Bone marrow (tissue), 2 donors: Measurements from ENCODE around the gene HTATSF1.

ENCODE experiments used
- DNase-seq, 2 donors: peaks; one replicate each; lab custom pipeline; 2025; lab: John Stamatoyannopoulos, UW

The HTATSF1 gene

GRCh38 chrX:136496764-136497555 lies 432 bp upstream of the HTATSF1 start:
- peak; percentile 62 to 79 for DNase-seq

DNA sequence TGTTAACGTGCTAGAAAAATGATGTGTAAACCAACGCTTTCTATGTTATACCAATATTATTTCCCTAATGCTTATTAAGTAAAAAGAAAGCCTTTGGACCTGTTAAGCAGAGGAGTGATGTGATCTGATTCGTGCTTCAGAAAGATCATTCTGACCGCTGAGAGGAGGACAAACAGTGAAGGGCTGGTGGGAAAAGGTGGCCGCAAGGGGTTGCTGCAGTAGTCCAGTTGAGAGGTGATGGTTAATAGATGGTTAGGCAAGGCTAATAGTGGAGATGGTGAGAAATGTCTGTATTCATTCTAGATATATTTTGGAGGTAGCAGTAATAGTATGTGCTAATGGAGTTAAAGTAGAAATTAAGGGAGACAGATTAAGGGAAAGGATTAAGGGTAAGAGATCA lies 21.7 kb downstream of the HTATSF1 start:
- no peak for DNase-seq

- no peak for DNase-seq
These were observed 26.4 kb downstream of the HTATSF1 start for GRCh38 chrX:136523770-136524169.

DNA sequence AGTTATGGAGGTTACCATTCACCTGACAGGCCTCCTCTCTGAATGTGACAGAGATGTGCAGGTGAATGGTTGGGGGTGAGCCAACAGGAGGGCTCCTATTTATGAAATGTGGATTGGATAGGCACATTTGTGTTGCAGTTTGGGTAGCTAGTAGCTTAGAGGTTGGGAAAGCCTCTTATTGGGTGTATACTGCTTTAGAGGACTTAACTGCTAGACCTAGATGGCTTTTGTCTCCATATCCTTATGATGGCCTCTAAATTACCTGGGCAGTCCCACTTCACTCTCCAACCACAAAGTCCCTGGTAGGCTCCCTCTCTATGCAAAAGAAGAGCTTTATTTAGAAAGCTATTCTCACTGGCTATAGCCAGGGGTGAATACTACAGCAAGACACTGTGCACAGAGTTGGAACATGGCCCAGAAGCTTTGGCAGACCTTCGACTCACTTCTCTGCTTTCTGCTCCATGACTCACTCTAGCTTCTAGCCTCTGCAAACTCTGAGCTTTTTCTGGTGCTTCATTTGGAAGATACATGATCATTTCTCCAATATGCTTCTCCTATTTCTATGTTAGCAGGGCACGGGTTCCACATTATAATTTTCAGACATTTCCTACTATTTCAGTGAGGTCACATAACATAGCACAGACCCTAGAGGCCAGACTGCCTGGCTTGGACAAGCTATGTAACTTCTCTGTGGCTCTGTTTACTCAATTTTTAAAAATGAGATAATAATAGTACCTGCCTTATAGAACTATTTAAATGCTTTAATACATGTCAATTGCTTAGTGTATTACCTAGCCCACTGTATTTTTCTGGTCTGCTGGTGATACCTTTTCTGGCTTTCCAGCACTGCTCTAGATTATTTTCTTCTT lies 28.6 kb downstream of the HTATSF1 start:
- DNase-seq, result peak in 1 of 2 donors; percentile 72

DNA sequence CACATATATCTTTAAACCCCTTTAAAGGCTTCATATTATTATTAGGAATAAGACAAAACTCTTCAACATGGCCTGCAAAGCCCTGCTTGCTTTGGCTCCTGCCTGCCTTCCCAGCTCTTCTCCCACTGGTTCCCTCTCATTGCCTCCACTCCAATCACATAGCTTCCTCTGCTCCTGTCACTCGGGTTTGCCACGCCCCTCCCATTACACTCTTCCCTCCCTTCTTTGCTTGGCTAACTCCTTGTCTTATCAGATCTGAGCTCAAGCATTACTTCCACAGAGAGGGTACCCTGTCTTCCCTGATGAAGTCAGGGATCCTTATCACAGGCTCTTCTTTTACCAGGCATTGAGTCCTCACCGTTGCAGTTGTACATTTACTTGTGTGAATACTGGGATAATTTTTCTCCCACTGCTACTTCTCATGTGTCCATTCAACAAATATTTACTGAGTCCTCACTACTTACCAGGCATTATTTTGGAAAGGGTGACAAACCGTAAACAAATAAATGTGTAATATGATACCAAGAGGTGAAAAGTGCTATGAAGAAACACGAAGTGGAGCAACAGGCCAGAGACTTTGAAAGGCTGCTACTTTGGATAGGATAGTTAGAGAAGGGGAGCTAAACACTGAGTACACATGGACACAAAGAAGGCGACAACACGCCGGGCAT lies 31.4 kb downstream of the HTATSF1 start:
- DNase-seq, result no peak

GRCh38 chrX:136529795-136530194 lies 32.4 kb downstream of the HTATSF1 start:
- DNase-seq, result no peak

DNA sequence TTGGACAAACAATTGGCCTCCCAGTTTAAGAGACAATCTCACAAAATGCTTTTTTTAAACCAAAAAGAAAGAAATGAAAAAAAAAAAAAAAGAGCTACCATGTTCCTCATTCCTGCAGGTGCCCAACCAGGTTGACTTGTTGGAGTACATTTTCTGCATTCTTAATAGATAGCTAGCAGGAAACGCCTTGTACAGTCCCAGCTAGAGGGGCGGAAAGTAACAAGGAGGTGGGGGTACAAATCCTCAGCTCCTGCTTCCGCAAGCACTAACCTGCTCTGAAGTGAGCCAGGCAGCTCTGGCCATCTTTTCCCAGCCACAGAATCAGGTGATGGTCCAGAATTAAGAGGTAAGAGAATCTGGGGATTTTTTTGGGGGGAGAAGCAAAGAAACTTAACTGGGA lies 34.6 kb downstream of the HTATSF1 start, which contains the start of gene VGLL1:
Gene VGLL1 (plus strand): TSS at position 265 of the 400 bp plus-strand sequence. CDS start 3,806 bp downstream, outside the sequence.
- DNase-seq, result no peak

DNA sequence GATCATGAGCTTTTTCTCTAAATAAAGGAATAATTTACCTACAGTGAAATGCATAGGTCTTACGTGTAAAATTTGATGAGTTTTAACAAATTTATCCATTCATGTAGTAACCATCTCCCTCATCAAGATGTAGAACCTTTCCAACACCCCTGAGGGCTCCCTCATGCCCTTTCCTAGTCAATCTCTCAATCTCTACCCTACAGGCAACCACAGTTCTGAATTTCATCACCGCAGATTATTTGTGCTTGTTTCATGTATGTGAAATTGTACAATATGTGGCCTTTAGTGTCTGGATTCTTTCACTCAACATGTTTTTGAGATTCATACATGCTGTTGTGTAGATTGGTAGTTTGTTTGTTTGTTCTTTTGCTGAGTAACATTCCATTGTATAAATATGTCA lies 36.7 kb downstream of the HTATSF1 start:
- no peak for DNase-seq

DNA sequence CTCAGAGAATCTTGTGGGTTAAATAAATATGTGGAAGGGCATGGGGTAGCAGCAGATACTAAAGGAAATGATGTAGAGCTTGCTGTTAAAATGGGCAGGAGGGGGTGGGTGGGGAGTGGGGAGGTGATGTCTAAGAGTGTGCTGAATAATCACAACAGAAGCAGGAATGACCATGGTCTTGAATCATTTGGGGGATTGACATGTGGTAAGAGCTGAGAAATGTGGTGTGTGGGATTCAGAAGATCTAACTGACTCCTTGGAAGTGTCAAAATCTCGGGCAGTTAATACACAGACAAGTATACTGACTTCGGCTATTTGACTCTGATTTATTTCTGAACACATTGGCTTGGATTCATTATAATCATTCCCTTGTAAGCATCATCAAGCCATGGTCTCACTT lies 41.4 kb downstream of the HTATSF1 start:
- no peak for DNase-seq

DNA sequence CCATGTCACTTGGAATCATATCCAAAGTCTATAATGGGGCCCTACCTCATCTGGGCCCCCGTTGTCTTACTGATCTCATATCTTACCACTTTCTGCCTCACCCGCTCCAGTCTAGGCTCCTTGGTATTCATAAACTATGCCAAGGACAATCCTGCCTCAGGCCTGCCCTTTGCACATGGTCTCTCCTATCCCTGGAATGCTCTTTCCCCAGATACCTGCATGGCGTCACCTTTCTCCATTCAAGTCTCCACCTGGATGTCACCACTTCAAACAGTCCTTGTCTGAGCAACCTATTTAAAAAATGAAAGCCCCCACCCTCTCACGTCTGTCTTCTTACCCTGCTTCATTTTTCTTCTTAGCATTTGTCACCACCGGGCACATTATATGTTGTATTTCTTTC lies 42.8 kb downstream of the HTATSF1 start:
- no peak for DNase-seq

GRCh38 chrX:136541294-136541693 lies 43.9 kb downstream of the HTATSF1 start:
- no peak for DNase-seq

DNA sequence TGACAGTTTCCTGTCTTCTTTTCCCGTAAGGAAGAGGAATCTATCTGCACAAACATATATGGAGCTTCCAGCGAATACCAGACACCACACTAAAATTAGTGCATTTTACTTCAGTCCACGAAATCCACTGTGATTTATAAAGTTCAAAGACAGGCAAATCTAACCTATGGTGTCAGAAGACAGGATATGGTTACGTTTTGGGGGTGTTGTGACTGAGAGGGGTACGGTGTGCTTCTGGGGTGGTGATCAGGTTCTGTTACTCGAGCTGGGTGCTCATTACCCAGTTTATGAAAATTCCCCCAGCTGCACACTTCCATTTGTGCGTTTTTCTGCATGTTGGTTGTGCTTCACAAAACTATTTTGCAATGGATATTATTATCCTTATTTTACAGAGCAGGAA lies 44.9 kb downstream of the HTATSF1 start:
- no peak for DNase-seq

DNA sequence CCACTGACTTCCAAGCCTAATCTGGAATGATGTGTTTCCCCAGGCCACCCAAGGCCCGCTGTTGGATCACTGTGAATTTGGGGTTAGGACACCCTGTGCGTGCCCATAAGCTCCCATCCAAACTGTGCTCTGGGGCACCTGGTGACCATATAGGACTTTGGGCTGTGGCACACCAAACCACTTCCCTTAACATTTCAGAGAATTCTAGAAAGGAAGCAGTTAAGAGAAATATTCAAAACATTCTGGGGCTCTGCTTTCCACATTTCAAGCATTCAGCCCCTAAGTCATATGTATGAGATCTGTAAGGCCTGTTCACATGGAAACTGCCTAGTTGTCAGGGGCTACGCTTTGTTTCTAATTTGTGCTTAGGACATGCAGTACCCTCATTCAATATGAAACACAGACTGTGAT lies 49.0 kb downstream of the HTATSF1 start:
- peak in 1 of 2 donors; percentile 8 for DNase-seq

DNA sequence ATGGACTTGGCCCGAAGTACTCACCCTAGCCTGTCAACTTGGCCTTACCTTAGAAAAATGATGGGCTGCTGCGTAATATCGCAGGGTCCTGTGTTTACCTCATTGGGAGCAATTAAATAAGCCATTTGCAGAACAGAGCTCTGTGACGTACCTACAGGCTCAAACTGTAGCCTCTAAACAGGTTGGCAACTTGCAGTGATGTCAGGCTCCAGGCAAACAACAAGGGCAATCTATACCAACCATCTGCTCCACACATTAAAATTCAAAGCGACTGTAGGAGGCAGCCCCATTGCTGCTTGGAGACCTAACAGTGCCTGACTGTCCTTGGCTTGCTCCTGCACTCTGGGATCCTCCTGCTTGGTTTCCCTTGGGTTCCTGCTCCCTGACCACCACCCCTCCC lies 51.8 kb downstream of the HTATSF1 start:
- no peak for DNase-seq

- DNase-seq, result no peak
These were observed 54.0 kb downstream of the HTATSF1 start for GRCh38 chrX:136551410-136551809.

DNA sequence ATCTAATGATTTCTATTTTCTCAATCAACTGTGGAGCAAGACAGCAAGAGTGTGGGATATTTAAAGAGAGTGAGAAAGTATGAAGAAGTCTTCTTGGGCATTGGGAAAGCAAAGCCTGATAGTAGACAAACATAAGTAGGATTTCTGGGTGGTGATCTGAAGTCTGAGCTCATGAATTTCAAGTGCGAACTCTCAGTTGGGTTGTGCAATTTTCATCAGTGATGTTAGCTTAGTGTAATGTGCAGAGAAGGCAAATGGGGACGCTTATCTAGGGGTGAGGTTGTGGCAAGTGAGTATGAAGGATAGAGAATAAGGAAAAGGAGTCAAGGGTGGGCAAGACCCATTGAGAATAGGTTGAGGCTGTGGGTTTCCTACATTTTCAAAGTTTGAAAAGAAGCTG lies 58.3 kb downstream of the HTATSF1 start:
- DNase-seq, result no peak
